AG09309 (cell line): Measurements from ENCODE around the gene TBX6.

Experiments
- DNase-seq: peaks from one replicate; pipeline ENCODE4 v3.0.0-alpha.2; 2010; ENCODE audit warnings: low read depth
- H3K4me3 ChIP-seq: 2 replicates; pipeline ENCODE4 v1.5.1; 2011; ENCODE audit warnings: mild to moderate bottlenecking, low read depth, low read length, moderate library complexity; ENCODE audit not compliant: control insufficient read depth
- TF ChIP-seq, protein P1 (sequence below): IDR thresholded peaks from 2 replicates; pipeline ENCODE4 v1.5.1; 2011; ENCODE audit warnings: mild to moderate bottlenecking, low read depth, low read length, inconsistent platforms; ENCODE audit not compliant: insufficient read depth, control insufficient read depth; ENCODE audit errors: missing control alignments

Gene TBX6

GRCh38 chr16:30068750-30069610, 22.7 kb downstream of the TBX6 start:
- DNase-seq: no peak
- TF ChIP-seq, protein P1, sequence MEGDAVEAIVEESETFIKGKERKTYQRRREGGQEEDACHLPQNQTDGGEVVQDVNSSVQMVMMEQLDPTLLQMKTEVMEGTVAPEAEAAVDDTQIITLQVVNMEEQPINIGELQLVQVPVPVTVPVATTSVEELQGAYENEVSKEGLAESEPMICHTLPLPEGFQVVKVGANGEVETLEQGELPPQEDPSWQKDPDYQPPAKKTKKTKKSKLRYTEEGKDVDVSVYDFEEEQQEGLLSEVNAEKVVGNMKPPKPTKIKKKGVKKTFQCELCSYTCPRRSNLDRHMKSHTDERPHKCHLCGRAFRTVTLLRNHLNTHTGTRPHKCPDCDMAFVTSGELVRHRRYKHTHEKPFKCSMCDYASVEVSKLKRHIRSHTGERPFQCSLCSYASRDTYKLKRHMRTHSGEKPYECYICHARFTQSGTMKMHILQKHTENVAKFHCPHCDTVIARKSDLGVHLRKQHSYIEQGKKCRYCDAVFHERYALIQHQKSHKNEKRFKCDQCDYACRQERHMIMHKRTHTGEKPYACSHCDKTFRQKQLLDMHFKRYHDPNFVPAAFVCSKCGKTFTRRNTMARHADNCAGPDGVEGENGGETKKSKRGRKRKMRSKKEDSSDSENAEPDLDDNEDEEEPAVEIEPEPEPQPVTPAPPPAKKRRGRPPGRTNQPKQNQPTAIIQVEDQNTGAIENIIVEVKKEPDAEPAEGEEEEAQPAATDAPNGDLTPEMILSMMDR: peak; percentile 61
- H3K4me3 ChIP-seq: peak overlapping the region; percentile 5; the same call in 1 of the 2 replicates

DNA sequence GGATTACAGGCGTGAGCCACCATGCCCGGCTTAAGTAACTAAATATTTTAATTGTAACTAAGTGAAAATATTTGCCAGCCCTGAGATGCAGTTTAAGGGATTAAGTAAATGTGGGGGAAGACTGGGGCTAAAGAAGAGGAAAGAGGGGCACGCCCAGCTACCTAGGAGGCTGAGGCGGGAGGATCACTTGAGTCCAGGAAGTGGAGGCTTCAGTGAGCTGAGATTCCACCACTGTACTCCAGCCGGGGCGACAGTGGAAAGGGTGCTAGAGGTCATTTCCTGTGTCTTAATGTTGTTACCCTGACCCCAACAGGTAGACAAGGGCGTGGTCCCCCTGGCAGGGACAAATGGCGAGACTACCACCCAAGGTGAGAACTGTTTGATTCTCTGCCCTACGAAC, 23.4 kb downstream of the TBX6 start:
- DNase-seq: no peak
- TF ChIP-seq, protein P1: no peak
- H3K4me3 ChIP-seq: peak overlapping the region; percentile 5; the same call in 1 of the 2 replicates

- H3K4me3 ChIP-seq: peak overlapping the region; percentile 99
- TF ChIP-seq, protein P1: no peak
- no peak for DNase-seq
Observed at GRCh38 chr16:30067584-30067916, 24.2 kb downstream of the TBX6 start.

GRCh38 chr16:30066761-30067583, 24.8 kb downstream of the TBX6 start:
- H3K4me3 ChIP-seq: peak overlapping the region; percentile 99
- TF ChIP-seq, protein P1: no peak
- DNase-seq: no peak

DNA sequence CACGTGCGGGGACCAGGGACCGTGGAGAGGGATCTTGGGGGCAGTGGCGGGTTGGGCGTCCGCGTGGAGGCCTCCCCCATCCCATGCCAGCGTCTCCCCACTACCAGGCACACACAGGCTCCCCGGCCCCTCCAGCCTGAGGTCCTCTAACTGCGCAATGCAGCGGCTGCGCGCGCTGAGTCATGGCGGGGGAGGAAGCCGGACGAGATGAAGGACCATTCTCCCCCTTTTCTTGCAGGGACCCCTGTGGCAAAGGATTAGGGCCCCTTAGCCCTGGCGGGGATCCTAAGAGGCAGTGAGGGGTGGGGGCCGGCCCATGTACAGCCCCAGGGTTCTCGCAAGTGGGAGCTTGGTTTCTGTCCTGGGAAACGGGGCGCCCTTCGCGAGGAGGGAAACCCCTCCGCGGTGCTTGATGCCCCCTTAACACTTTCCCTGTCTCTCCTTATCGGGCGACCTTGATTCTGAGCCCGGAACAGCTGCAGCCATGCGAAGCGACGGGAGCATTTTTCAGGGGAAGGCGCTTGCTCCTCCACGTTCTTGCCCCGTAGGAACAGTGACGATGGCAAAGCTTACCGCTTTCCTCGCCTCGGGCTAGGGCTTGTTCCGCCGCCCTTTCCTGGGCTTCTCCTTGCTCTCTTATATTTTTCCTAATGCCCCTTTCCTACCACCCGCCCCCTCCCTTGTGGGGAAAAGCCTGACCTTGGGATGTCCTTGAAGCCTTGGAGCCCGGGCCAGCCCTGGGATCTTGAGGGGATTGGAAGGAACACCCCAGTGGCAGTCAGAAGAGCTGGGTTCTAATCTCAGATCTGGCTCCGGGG, 25.6 kb downstream of the TBX6 start:
- TF ChIP-seq, protein P1: no peak
- DNase-seq: no peak
- H3K4me3 ChIP-seq: peak overlapping the region; percentile 99

DNA sequence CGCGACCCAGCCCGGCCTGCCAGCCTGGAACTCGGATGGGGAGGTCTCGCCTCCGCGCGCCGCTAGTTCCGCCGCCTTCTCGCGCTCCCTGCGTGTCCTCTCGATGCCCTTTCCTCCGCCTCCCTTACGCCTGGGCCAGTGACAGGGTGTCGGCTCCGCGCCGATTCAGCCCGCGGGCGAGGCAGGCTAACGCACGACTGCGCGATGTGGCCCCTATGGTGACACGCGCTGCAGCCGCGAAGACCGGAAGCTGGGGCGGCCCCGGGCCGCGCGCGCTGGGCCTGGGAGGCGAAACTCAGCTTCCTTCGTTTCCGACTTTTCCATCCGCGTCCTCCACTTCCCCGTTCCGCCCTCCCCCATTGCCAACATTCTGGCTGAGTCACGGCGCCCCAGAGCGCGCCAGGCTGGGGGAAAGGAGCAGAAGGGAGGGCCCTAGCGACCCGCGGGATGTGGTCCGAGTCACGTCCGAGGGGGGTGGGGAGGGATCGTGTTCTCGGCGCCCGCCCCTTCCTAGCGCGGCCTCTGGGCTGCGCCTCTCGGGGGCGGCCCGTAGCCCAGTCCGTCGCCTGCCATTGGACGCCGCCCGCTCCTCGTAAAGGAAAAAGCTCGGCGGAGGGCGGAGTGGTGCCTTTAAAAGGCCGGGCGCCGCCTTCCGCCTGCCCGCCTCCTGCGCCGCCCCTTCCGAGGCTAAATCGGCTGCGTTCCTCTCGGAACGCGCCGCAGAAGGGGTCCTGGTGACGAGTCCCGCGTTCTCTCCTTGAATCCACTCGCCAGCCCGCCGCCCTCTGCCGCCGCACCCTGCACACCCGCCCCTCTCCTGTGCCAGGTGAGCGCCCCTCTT, 26.4 kb downstream of the TBX6 start, which contains the start of gene ALDOA:
Gene ALDOA, plus strand, starts transcription at position 659 of the 841 bp plus-strand sequence. CDS start 1,138 bp downstream, outside the sequence.
- peak within 1 kb of the TSS; percentile 99 for H3K4me3 ChIP-seq
- TF ChIP-seq, protein P1: no peak
- DNase-seq: peak; percentile 96
